CD4-positive, CD25-positive, alpha-beta regulatory T cell (primary cell): ENCODE data around the gene SHC2. TPM values are rescaled to one million over a fixed set of nuclear protein-coding genes. Genes with fewer than 3 reads are reported as not detected.

Experiments
- ATAC-seq, 2 donors: fragments of 150-1000 bp; cut with Tn5 transposase; one replicate each; pipeline ENCODE4 v1.10.0; 2021; ENCODE audit warnings: low read depth in 2 of 2, moderate number of reproducible peaks in 2 of 2, moderate library complexity in 1 of 2
- DNase-seq, 3 donors: peaks; one replicate each; pipeline versions ENCODE4 v3.0.0 to v3.0.0-alpha.2; 2012 to 2022; ENCODE audit warnings: mixed read lengths in 1 of 3
- H3K27ac ChIP-seq: one replicate; pipeline ENCODE4 v1.7.0; 2013; ENCODE audit warnings: mild to moderate bottlenecking, low read length; ENCODE audit not compliant: insufficient read depth, poor library complexity, severe bottlenecking
- H3K27me3 ChIP-seq: one replicate; pipeline ENCODE4 v1.7.0; 2013; ENCODE audit warnings: low read length; ENCODE audit not compliant: control insufficient read depth, insufficient read depth
- H3K36me3 ChIP-seq: one replicate; pipeline ENCODE4 v1.7.0; 2013; ENCODE audit warnings: mild to moderate bottlenecking, low read length, moderate library complexity; ENCODE audit not compliant: control insufficient read depth, insufficient read depth
- H3K4me1 ChIP-seq: 2 replicates; pipeline ENCODE4 v1.7.0; 2013; ENCODE audit warnings: mild to moderate bottlenecking, low read length; ENCODE audit not compliant: insufficient read depth, control insufficient read depth, poor library complexity, severe bottlenecking
- H3K4me3 ChIP-seq: one replicate; pipeline ENCODE4 v1.7.0; 2013; ENCODE audit warnings: low read depth, mild to moderate bottlenecking, low read length, moderate library complexity
- H3K9me3 ChIP-seq, 2 experiments: 1 replicate in 1 of 2; 2 replicates in 1 of 2; pipeline ENCODE4 v1.7.0; 2013; ENCODE audit warnings: low read length in 2 of 2, mild to moderate bottlenecking in 1 of 2, moderate library complexity in 1 of 2; ENCODE audit not compliant: control insufficient read depth in 2 of 2
- H3K27ac Mint-ChIP-seq, 3 donors: one replicate each; pipeline ENCODE4 v1.8.0; 2020 to 2022; ENCODE audit warnings: mild to moderate bottlenecking in 3 of 3, mixed read lengths in 3 of 3, moderate library complexity in 2 of 3
- H3K27me3 Mint-ChIP-seq: one replicate; pipeline ENCODE4 v1.8.0; 2022; ENCODE audit warnings: mild to moderate bottlenecking, mixed read lengths
- H3K36me3 Mint-ChIP-seq: one replicate; pipeline ENCODE4 v1.8.0; 2020; ENCODE audit warnings: mixed read lengths
- H3K4me1 Mint-ChIP-seq, 4 donors: one replicate each; pipeline ENCODE4 v1.8.0; 2020 to 2022; ENCODE audit warnings: mixed read lengths in 4 of 4, mild to moderate bottlenecking in 1 of 4
- H3K4me3 Mint-ChIP-seq, 4 donors: one replicate each; pipeline ENCODE4 v1.8.0; 2020 to 2022; ENCODE audit warnings: mild to moderate bottlenecking in 4 of 4, mixed read lengths in 4 of 4, moderate library complexity in 3 of 4
- H3K9me3 Mint-ChIP-seq, 7 donors: one replicate each; pipeline ENCODE4 v1.8.0; 2020 to 2022; ENCODE audit warnings: mixed read lengths in 7 of 7, mild to moderate bottlenecking in 3 of 7, moderate library complexity in 2 of 7
- polyA plus RNA-seq, 4 donors: library from polyadenylated mRNA; unstranded; fragments of 300-500 nt; fragmentation: Illumina TruSeq; gene quantifications; one replicate each; pipeline ENCODE4 v1.2.3, GENCODE V29; 2021
- total RNA-seq: library from RNA; stranded (reverse); gene quantifications from one replicate; pipeline ENCODE4 v1.2.3, GENCODE V29; 2022

SHC2 gene
- total RNA-seq (not detected), polyA plus RNA-seq (not detected)

GRCh38 chr19:460877-461720 is at the start of gene SHC2:
Gene SHC2 (minus strand): TSS chr19:461033. CDS start chr19:460996, 37 bp downstream.
- peak within 1 kb of the TSS in 1 of 3 donors; percentile 74 for H3K27ac Mint-ChIP-seq
- H3K9me3 Mint-ChIP-seq = peaks cover 0 to 6% (median 0%) of the 10 kb centered on the region in 7 donors
- Histone ChIP-seq H3K36me3 (no peaks in the 10 kb centered on the region), H3K27me3 (peaks cover 6% of the 10 kb centered on the region), H3K27ac (no peak within 1 kb of the TSS), H3K9me3 (no peaks in the 10 kb centered on the region), H3K4me3 (no peak within 1 kb of the TSS), H3K4me1 (peaks cover 9% of the 10 kb centered on the region)
- peak within 1 kb of the TSS in 3 of 4 donors; percentile 61 to 79 (median 67) for H3K4me3 Mint-ChIP-seq
- peaks cover 0 to 16% (median 0%) of the 10 kb centered on the region in 4 donors for H3K4me1 Mint-ChIP-seq
- no peak for DNase-seq
- H3K36me3 Mint-ChIP-seq = no peaks in the 10 kb centered on the region
- peaks cover 28% of the 10 kb centered on the region for H3K27me3 Mint-ChIP-seq
- no peak for ATAC-seq

DNA sequence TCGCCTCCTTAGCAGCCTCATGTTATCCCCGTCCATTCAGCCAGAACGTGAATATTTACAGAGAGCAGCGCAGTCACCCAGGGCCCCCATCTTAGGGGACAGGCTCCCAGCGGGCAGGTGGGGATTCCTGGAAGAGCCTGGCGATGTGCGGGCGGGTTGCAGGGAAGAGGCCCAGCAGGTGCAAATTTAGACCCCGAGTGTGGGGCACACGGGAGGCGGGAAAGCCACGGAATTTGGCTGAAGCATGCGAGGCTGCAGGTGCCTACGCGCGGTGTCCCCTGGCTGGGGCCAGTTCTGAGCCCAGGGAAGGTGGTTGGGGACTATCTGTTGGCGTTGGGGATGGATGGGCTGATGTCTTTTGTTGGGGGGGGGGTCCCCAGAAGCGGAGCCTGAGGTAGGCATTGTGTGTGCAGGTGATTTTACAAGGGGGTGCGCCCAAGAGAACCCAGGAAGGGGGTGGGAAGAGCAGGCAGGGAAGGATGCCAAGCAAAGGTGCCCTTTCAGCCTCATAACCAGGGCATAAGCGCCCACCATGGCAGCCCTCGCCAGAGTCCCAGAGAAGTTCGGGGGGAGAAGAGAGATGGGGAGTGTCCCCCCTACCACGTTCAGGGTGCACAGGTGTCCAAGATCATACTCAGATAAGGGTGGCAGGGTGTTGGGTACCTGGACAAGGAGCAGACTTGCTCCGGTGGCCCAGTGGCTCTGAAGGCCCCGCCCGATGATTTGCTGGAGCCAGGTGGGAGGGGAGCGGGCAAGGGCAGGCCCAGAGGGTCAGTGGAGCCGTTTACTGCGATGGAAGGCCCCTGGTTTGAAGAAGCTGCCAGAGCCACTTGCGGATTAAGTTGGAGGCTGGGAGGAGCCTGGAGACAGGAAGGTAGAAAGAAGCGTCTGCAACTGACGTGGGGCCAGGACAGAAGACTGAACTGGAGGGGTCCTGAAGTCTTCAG is 47.6 kb upstream of the SHC2 start:
- Histone ChIP-seq H3K4me3 (peak overlapping the region; percentile 67), H3K27ac (peak overlapping the region; percentile 94), H3K36me3 (no peaks in the 10 kb centered on the region), H3K9me3 (no peaks in the 10 kb centered on the region), H3K27me3 (no peaks in the 10 kb centered on the region), H3K4me1 (peaks cover 55% of the 10 kb centered on the region)
- Mint-ChIP-seq H3K9me3 (no peaks in the 10 kb centered on the region), H3K27me3 (peaks cover 4% of the 10 kb centered on the region), H3K36me3 (no peaks in the 10 kb centered on the region), H3K4me3 (peak overlapping the region; percentile 93 to 99 (median 98)), H3K4me1 (peaks cover 11 to 56% (median 27%) of the 10 kb centered on the region in 4 donors), H3K27ac (peak overlapping the region; percentile 35 to 71 (median 62))
- DNase-seq (no peak), ATAC-seq (no peak)

DNA sequence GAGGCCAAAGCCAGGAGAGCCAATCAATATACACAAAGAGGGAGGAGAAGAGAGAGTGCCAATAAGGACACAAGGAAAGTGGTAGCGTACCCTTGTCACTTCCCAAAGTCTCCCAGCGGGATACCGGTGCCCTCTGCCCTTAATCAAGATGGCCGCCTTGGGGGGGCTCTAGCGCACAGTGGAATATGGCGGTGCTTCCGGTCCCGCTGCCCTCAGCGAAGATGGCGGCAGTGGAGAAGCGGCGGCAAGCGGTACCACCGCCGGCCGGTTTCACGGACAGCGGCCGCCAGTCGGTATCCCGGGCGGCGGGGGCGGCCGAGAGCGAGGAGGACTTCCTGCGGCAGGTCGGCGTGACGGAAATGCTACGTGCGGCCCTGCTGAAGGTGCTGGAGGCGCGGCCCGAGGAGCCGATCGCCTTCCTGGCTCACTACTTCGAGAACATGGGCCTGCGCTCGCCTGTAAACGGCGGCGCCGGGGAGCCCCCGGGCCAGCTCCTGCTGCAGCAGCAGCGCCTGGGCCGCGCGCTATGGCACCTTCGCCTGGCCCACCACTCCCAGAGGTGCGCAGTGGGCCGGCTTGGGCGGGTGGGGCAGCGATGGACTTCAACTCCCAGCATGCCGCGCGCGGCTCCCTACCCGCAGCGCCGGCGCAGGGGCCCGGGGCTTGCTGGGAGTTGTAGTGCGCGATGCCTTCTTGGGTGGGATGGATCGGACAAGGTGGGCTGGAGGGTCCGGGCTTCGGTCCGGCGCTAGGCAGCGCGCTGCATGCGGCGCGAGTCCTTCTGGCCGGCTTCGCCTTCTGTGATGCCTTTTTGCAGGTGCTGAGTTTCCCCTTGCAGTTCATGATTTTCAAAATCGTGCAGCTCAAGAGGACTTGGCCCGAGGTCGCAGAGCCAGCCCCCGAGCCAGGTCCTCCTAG is 46.7 kb upstream of the SHC2 start, which contains the start of gene TPGS1:
TPGS1 (plus strand) TSS at position 212 of the 918 bp plus-strand sequence; CDS start at position 222, 10 bp downstream.
- H3K9me3 Mint-ChIP-seq = no peaks in the 10 kb centered on the region
- peaks cover 11 to 53% (median 27%) of the 10 kb centered on the region in 4 donors for H3K4me1 Mint-ChIP-seq
- peaks cover 54% of the 10 kb centered on the region for H3K4me1 ChIP-seq
- no peaks in the 10 kb centered on the region for H3K36me3 Mint-ChIP-seq
- H3K27ac ChIP-seq = peak within 1 kb of the TSS; percentile 94
- H3K4me3 Mint-ChIP-seq = peak within 1 kb of the TSS; percentile 93 to 99 (median 98)
- H3K9me3 ChIP-seq = no peaks in the 10 kb centered on the region
- no peaks in the 10 kb centered on the region for H3K27me3 ChIP-seq
- peak within 1 kb of the TSS; percentile 96 to 100 (median 99) for H3K27ac Mint-ChIP-seq
- ATAC-seq = peak; percentile 54 to 55
- peak in 2 of 3 donors; percentile 82 to 88 for DNase-seq
- H3K4me3 ChIP-seq = peak within 1 kb of the TSS; percentile 90
- H3K27me3 Mint-ChIP-seq = peaks cover 4% of the 10 kb centered on the region
- H3K36me3 ChIP-seq = no peaks in the 10 kb centered on the region

DNA sequence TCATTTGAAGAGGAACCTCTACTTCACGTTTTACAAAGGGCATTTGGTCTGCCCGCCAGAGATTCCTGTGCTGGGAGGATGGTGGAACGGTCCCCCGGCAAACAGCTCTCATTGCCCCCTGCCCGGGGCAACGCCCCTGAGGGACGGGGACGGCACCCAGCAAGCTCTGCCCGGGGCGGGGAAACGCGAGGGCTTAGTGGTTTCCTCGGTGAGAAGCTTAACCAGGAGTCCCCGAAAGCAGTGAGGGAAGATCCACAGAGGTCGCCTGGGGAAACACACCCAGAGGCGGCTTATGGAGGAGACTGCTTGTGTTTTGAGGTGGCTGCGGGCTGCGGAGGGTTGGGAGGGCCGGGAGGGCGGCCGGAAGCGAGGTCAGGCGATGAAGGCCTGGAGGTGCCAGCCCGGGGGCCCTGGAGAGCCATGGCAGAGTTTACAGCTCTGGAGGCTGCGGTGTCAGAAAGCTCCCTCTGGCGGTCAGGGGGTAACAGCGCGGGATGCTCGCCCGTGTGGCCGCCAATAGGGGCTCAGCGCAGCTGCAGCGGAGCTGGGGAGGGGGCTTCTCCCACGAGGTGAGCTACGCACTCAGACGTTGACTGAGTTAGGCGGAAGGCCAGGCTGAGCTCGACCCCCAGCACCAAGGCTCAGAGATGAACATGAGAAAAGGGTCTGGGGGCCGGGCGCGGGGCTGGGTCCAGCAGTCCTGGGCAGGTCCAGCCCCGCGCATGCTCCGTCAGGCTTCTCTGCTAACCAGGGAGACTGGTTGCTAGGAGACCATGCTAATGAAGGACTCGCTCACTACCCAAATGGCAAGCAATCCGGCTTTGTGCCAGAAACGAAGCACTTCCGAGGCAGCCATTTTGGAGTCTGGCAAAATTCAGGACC is 45.8 kb upstream of the SHC2 start:
- Histone ChIP-seq H3K9me3 (no peaks in the 10 kb centered on the region), H3K4me1 (peaks cover 45% of the 10 kb centered on the region), H3K36me3 (no peaks in the 10 kb centered on the region), H3K27ac (peak overlapping the region; percentile 94), H3K4me3 (peak overlapping the region; percentile 90), H3K27me3 (no peaks in the 10 kb centered on the region)
- Mint-ChIP-seq H3K9me3 (peaks cover 0 to 2% (median 0%) of the 10 kb centered on the region in 7 donors), H3K4me1 (peaks cover 11 to 44% (median 25%) of the 10 kb centered on the region in 4 donors), H3K36me3 (no peaks in the 10 kb centered on the region), H3K27ac (peak overlapping the region; percentile 96 to 100 (median 99)), H3K4me3 (peak overlapping the region; percentile 93 to 99 (median 98)), H3K27me3 (peaks cover 4% of the 10 kb centered on the region)
- DNase-seq (peak; percentile 91 to 99 (median 98)), ATAC-seq (peak; percentile 65 to 66)

DNA sequence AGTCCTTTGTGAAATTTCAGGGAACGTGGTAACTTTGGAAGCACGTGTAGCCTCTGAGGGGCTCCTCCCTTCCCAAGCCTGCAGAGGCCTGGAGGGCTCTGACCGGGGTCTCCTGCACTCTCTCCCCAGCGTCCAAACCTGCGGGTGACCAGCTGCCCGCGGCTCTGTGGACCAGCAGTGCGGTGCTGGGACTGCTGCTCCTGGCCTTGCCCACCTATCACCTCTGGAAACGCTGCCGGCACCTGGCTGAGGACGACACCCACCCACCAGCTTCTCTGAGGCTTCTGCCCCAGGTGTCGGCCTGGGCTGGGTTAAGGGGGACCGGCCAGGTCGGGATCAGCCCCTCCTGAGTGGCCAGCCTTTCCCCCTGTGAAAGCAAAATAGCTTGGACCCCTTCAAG is 43.8 kb upstream of the SHC2 start:
- no peaks in the 10 kb centered on the region for H3K9me3 ChIP-seq
- Mint-ChIP-seq H3K27ac (no peak overlapping the region), H3K4me1 (peaks cover 5 to 30% (median 13%) of the 10 kb centered on the region in 4 donors), H3K27me3 (peaks cover 5% of the 10 kb centered on the region), H3K36me3 (no peaks in the 10 kb centered on the region), H3K9me3 (peaks cover 0 to 2% (median 0%) of the 10 kb centered on the region in 7 donors), H3K4me3 (no peak overlapping the region)
- H3K4me3 ChIP-seq = no peak overlapping the region
- no peak overlapping the region for H3K27ac ChIP-seq
- H3K27me3 ChIP-seq = no peaks in the 10 kb centered on the region
- H3K36me3 ChIP-seq = no peaks in the 10 kb centered on the region
- H3K4me1 ChIP-seq = peaks cover 27% of the 10 kb centered on the region
- DNase-seq (no peak), ATAC-seq (no peak)

GRCh38 chr19:501646-502045 is 40.8 kb upstream of the SHC2 start:
- H3K27ac ChIP-seq = no peak overlapping the region
- no peak overlapping the region for H3K4me3 ChIP-seq
- H3K36me3 Mint-ChIP-seq = no peaks in the 10 kb centered on the region
- H3K27me3 ChIP-seq = peaks cover 4% of the 10 kb centered on the region
- DNase-seq (no peak), ATAC-seq (no peak)
- H3K27ac Mint-ChIP-seq = no peak overlapping the region
- H3K27me3 Mint-ChIP-seq = peaks cover 16% of the 10 kb centered on the region
- H3K9me3 Mint-ChIP-seq = peaks cover 0 to 2% (median 0%) of the 10 kb centered on the region in 7 donors
- H3K9me3 ChIP-seq = no peaks in the 10 kb centered on the region
- no peak overlapping the region for H3K4me3 Mint-ChIP-seq
- peaks cover 0 to 19% (median 5%) of the 10 kb centered on the region in 4 donors for H3K4me1 Mint-ChIP-seq
- H3K4me1 ChIP-seq = peaks cover 15% of the 10 kb centered on the region
- no peaks in the 10 kb centered on the region for H3K36me3 ChIP-seq
